Testis (tissue), 2 donors: Measurements from ENCODE around the gene SLC28A3.

Experiments used
- CTCF ChIP-seq, 3 experiments: fragments of 450-650 bp in 2 of 3; fragments of 200-600 bp in 1 of 3; sonication (generic) in 1 of 3; IDR thresholded peaks; one replicate each; pipeline ENCODE4 v1.5.1; 2016 to 2019; ENCODE audit warnings: antibody characterized with exemption in 3 of 3, mild to moderate bottlenecking in 2 of 3, moderate library complexity in 1 of 3
- POLR2A ChIP-seq: fragments of 450-650 bp; IDR thresholded peaks from one replicate; pipeline ENCODE4 v1.6.1; 2017; ENCODE audit warnings: antibody characterized with exemption, mild to moderate bottlenecking, moderate library complexity

GRCh38 chr9:84293001-84293798 lies 47.4 kb downstream of the SLC28A3 start:
- TF ChIP-seq CTCF (IDR thresholded peaks at IDR 0.05), result no peak
- TF ChIP-seq POLR2A, result no peak
